ENCODE data around the gene SLC1A5.

The SLC1A5 gene

DNA sequence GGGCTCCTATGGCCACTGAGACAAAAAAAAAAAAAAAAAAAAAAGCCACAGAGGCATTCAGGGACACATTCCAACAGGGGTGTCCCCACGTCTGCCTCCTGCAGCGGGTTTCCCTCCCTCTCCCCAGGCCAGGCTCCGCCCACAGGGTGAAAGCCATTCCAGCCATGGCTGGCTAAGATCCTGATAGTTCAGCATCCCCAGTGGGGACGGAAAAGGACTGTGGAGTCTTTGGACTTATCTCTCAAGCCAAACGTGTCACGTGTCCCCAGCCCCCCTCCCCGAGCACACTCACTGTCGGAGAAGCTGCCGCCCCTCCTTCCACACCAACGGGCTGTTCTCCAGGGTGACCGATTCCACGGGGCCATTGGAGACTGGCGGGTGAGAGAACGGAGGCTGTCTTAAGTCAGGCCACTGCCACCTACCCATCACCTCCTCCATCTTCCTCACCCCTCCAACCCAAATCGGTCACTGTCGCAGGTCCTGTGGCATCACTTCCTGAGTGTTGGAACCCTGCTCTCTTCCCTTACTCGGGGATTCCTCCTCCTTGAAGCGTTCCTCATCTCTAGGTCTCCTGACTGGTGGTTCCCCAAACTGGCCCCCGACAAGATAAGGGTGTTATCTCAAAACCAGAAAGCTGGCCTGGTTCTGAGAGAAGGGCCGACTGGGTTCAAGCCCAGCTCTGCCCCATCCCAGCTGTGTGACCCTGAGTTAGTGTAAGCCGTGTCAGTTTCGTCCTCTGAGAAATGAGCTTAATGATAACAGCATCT is 51.7 kb downstream of the SLC1A5 start:
- TF ChIP-seq, protein P1, sequence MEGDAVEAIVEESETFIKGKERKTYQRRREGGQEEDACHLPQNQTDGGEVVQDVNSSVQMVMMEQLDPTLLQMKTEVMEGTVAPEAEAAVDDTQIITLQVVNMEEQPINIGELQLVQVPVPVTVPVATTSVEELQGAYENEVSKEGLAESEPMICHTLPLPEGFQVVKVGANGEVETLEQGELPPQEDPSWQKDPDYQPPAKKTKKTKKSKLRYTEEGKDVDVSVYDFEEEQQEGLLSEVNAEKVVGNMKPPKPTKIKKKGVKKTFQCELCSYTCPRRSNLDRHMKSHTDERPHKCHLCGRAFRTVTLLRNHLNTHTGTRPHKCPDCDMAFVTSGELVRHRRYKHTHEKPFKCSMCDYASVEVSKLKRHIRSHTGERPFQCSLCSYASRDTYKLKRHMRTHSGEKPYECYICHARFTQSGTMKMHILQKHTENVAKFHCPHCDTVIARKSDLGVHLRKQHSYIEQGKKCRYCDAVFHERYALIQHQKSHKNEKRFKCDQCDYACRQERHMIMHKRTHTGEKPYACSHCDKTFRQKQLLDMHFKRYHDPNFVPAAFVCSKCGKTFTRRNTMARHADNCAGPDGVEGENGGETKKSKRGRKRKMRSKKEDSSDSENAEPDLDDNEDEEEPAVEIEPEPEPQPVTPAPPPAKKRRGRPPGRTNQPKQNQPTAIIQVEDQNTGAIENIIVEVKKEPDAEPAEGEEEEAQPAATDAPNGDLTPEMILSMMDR (IDR thresholded peaks at IDR 0.05; ENCODE audit: low read length): no peak
- TF ChIP-seq EZH2 (optimal IDR thresholded peaks at IDR 0.05; ENCODE audit: low read depth, low read length) (no peak), EZH2phosphoT487 (IDR thresholded peaks at IDR 0.05; ENCODE audit: low read length) (no peak)
- Histone ChIP-seq H4K20me1 (ENCODE audit: insufficient read depth, low read length) (peaks cover 21% of the 10 kb centered on the region), H3K9ac (ENCODE audit: low read length) (no peak overlapping the region), H3K4me1 (ENCODE audit: low read length) (no peaks in the 10 kb centered on the region), H3F3A (ENCODE audit: insufficient read depth, low read length) (no peaks in the 10 kb centered on the region), H3K27me3 (replicated peaks; ENCODE audit: insufficient read depth, low read length) (no peaks in the 10 kb centered on the region), H3K79me2 (ENCODE audit: low read length) (peaks cover 84% of the 10 kb centered on the region), H3K9me3 (replicated peaks; ENCODE audit: insufficient read depth, low read length) (no peaks in the 10 kb centered on the region), H3K27ac (ENCODE audit: low read length) (no peak overlapping the region), H3K4me3 (ENCODE audit: low read length) (no peak overlapping the region), H3K36me3 (replicated peaks; ENCODE audit: insufficient read depth, low read length) (peaks cover 5% of the 10 kb centered on the region), H3K9me2 (replicated peaks; ENCODE audit: insufficient read depth, low read length) (no peaks in the 10 kb centered on the region), H2AFZ (ENCODE audit: low read length) (no peak overlapping the region), H3K4me2 (ENCODE audit: low read depth, low read length) (no peak overlapping the region)
- no peak for DNase-seq

DNA sequence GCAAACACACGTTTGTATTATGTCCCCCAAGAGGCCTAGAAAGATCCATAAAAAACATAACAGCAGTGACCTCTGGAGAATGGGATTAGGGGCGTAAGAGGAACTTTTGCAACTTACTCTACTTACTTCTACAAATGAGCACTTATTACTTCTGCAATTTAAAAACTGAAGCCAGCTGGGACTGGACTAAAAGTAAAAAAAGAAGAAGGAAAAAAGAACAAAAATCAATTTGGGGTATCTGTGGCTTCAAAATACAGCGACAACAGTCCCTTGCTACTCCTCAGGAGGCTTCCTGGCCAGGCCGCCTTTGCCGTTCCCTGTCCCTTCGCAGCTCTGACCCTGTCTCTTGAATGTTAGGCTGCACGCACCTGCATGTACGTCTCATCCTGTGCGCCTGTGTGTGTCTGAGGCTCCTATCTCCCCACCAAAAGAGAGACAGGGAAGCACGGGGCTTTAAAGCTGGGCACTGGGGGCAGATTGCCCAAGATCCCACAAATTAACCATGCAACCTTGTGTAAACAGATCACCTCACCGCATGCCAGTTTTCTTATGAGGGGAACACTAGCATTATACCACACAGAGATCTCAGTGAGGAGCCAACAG is 54.6 kb downstream of the SLC1A5 start:
- H3K36me3 ChIP-seq (replicated peaks; ENCODE audit: insufficient read depth, low read length): peaks cover 5% of the 10 kb centered on the region
- H3K9ac ChIP-seq (ENCODE audit: low read length): no peak overlapping the region
- no peaks in the 10 kb centered on the region for H3K4me1 ChIP-seq (ENCODE audit: low read length)
- TF ChIP-seq, protein P1 (IDR thresholded peaks at IDR 0.05; ENCODE audit: low read length): no peak
- TF ChIP-seq EZH2 (optimal IDR thresholded peaks at IDR 0.05; ENCODE audit: low read depth, low read length) (no peak), EZH2phosphoT487 (IDR thresholded peaks at IDR 0.05; ENCODE audit: low read length) (no peak)
- DNase-seq: no peak
- H3K79me2 ChIP-seq (ENCODE audit: low read length): peaks cover 81% of the 10 kb centered on the region
- H3K4me2 ChIP-seq (ENCODE audit: low read depth, low read length): no peak overlapping the region
- H3K9me3 ChIP-seq (replicated peaks; ENCODE audit: insufficient read depth, low read length): no peaks in the 10 kb centered on the region
- H3K27me3 ChIP-seq (replicated peaks; ENCODE audit: insufficient read depth, low read length): no peaks in the 10 kb centered on the region
- H3F3A ChIP-seq (ENCODE audit: insufficient read depth, low read length): peaks cover 8% of the 10 kb centered on the region; the same call in 1 of the 2 replicates
- peaks cover 17% of the 10 kb centered on the region for H4K20me1 ChIP-seq (ENCODE audit: insufficient read depth, low read length)
- H3K4me3 ChIP-seq (ENCODE audit: low read length): no peak overlapping the region
- H3K27ac ChIP-seq (ENCODE audit: low read length): no peak overlapping the region
- H2AFZ ChIP-seq (ENCODE audit: low read length): no peak overlapping the region
- H3K9me2 ChIP-seq (replicated peaks; ENCODE audit: insufficient read depth, low read length): no peaks in the 10 kb centered on the region

DNA sequence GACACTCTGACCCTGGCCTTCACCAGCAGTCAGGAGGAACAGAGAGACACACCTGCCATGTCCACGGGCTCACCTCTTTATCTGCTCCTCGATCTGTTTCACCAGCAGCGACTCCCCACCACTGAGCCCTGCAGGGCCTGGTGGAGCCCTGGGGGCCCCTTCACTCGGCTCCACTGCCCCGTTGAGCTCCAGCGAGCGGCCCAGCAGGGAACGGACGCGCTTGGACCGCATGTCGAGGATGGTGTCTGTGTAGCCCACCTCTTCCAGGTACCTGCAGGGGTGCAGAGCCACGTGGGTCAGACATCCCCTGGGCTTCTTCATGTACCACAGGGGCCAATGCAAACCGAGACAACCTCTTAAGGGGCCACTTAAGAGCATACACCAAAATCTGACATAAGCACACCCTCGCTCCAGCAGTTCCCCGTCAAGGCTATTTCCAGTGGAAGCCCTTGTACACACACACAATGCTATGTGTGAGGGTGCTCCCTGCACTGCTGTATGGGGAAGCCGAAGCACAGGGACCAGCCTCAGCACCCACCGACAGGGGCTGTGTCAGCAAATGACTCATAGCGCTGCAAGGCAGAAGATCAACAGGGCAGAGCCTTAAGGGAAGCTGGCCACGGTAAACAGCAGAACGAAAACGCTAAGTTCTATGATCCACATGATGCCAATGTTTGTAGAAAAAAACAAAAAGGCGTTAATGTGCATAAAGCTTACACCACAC is 55.3 kb downstream of the SLC1A5 start:
- peaks cover 8% of the 10 kb centered on the region; the same call in 1 of the 2 replicates for H3F3A ChIP-seq (ENCODE audit: insufficient read depth, low read length)
- H3K36me3 ChIP-seq (replicated peaks; ENCODE audit: insufficient read depth, low read length): peaks cover 10% of the 10 kb centered on the region

More for the DNA sequence above, 55.3 kb downstream of the SLC1A5 start:
- H3K9me2 ChIP-seq (replicated peaks; ENCODE audit: insufficient read depth, low read length): no peaks in the 10 kb centered on the region
- no peak overlapping the region for H3K27ac ChIP-seq (ENCODE audit: low read length)
- no peak for TF ChIP-seq EZH2phosphoT487 (IDR thresholded peaks at IDR 0.05; ENCODE audit: low read length)
- no peak for TF ChIP-seq EZH2 (optimal IDR thresholded peaks at IDR 0.05; ENCODE audit: low read depth, low read length)
- TF ChIP-seq, protein P1 (IDR thresholded peaks at IDR 0.05; ENCODE audit: low read length): no peak
- no peak overlapping the region for H3K4me2 ChIP-seq (ENCODE audit: low read depth, low read length)
- H3K79me2 ChIP-seq (ENCODE audit: low read length): peaks cover 81% of the 10 kb centered on the region
- H3K4me3 ChIP-seq (ENCODE audit: low read length): no peak overlapping the region
- H2AFZ ChIP-seq (ENCODE audit: low read length): no peak overlapping the region
- no peak overlapping the region for H3K9ac ChIP-seq (ENCODE audit: low read length)
- no peak for DNase-seq
- no peaks in the 10 kb centered on the region for H3K4me1 ChIP-seq (ENCODE audit: low read length)
- no peaks in the 10 kb centered on the region for H3K9me3 ChIP-seq (replicated peaks; ENCODE audit: insufficient read depth, low read length)
- peaks cover 19% of the 10 kb centered on the region; the same call in 1 of the 2 replicates for H4K20me1 ChIP-seq (ENCODE audit: insufficient read depth, low read length)
- H3K27me3 ChIP-seq (replicated peaks; ENCODE audit: insufficient read depth, low read length): no peaks in the 10 kb centered on the region

Data from MM.1S (cell line).